Hematopoietic multipotent progenitor cell treated with erythropoietin and hydrocortisone succinate and interleukin-3 and kit ligand, for 6 days (in vitro differentiated cells): Measurements from ENCODE around the gene C10orf95.

Experiments used
- DNase-seq: peaks from one replicate; pipeline ENCODE4 v3.0.0-alpha.2; 2015

The C10orf95 gene

GRCh38 chr10:102400598-102401341 lies 50.6 kb downstream of the C10orf95 start:
- DNase-seq = no peak

- DNase-seq = no peak
Measured at GRCh38 chr10:102400076-102400475, 51.3 kb downstream of the C10orf95 start.
